CD4-positive, alpha-beta T cell (primary cell): ENCODE results near the gene HNRNPA3. TPM values are rescaled to one million over a fixed set of nuclear protein-coding genes. Genes with fewer than 3 reads are reported as not detected.

Source experiments
- ATAC-seq: fragments of 200-7000 bp; cut with Tn5 transposase; one replicate; pipeline ENCODE4 v1.10.0; 2022; ENCODE audit warnings: mild to moderate bottlenecking; ENCODE audit not compliant: poor library complexity
- CTCF ChIA-PET: fragments of 350-600 bp; sonication (Branson Sonifier 250); formaldehyde crosslinking; loops from one replicate; lab custom pipeline; 2021; ENCODE audit warnings: antibody characterized with exemption, inconsistent platforms; lab: Charles Lee
- POLR2A ChIA-PET: fragments of 350-600 bp; sonication (Branson Sonifier 250); formaldehyde crosslinking; loops from one replicate; lab custom pipeline; 2021; ENCODE audit warnings: antibody characterized with exemption, inconsistent platforms; lab: Charles Lee
- DNase-seq, 14 experiments: peaks; one replicate each; pipeline ENCODE4 v3.0.0-alpha.2; 2013 to 2020; ENCODE audit warnings: mixed read lengths in 2 of 14
- H3K27ac ChIP-seq, 2 donors: one replicate each; pipeline versions ENCODE4 v1.5.1 to v1.7.0; 2013; ENCODE audit warnings: low read length in 2 of 2, low read depth in 1 of 2, mild to moderate bottlenecking in 1 of 2
- H3K27me3 ChIP-seq, 2 experiments: 1 replicate in 1 of 2; 2 replicates in 1 of 2; pipeline versions ENCODE4 v1.6.1 to v1.7.0; 2013; ENCODE audit warnings: low read length in 2 of 2, control low read depth in 1 of 2, mild to moderate bottlenecking in 1 of 2, moderate library complexity in 1 of 2; ENCODE audit not compliant: insufficient read depth in 2 of 2, control insufficient read depth in 1 of 2
- H3K36me3 ChIP-seq: one replicate; pipeline ENCODE4 v1.6.1; 2013; ENCODE audit warnings: low read length, control low read depth; ENCODE audit not compliant: insufficient read depth
- H3K4me1 ChIP-seq: one replicate; pipeline ENCODE4 v1.6.1; 2013; ENCODE audit warnings: low read length, control low read depth; ENCODE audit not compliant: insufficient read depth
- H3K4me3 ChIP-seq: one replicate; pipeline ENCODE4 v1.5.1; 2013; ENCODE audit warnings: mild to moderate bottlenecking, low read length, moderate library complexity
- H3K9me3 ChIP-seq, 2 experiments: 1 replicate in 1 of 2; 2 replicates in 1 of 2; pipeline versions ENCODE4 v1.6.1 to v1.7.0; 2013; ENCODE audit warnings: low read length in 2 of 2, mild to moderate bottlenecking in 2 of 2, control low read depth in 1 of 2, moderate library complexity in 1 of 2; ENCODE audit not compliant: control insufficient read depth in 1 of 2, insufficient read depth in 1 of 2
- H3K27ac Mint-ChIP-seq: one replicate; pipeline ENCODE4 v1.8.0; 2020; ENCODE audit warnings: mixed read lengths
- H3K27me3 Mint-ChIP-seq: one replicate; pipeline ENCODE4 v1.8.0; 2021; ENCODE audit warnings: mixed read lengths
- H3K36me3 Mint-ChIP-seq: one replicate; pipeline ENCODE4 v1.8.0; 2021; ENCODE audit warnings: low read depth, mixed read lengths
- H3K4me1 Mint-ChIP-seq: one replicate; pipeline ENCODE4 v1.8.0; 2021; ENCODE audit warnings: low read depth, mixed read lengths
- H3K4me3 Mint-ChIP-seq: one replicate; pipeline ENCODE4 v1.8.0; 2020; ENCODE audit warnings: mild to moderate bottlenecking, mixed read lengths
- H3K9me3 Mint-ChIP-seq: one replicate; pipeline ENCODE4 v1.8.0; 2020; ENCODE audit warnings: mixed read lengths
- intact Hi-C, 2 experiments: fragments of 100-400 bp; cut with DNase I in 1 of 2; cut with micrococcal nuclease in 1 of 2; formaldehyde crosslinking; loops; one replicate each; pipeline versions ENCODE4 v1.15.1 to v1.9.0; 2023 to 2025; cut with DNase I, micrococcal nuclease
- total RNA-seq, 174 experiments: library from RNA in 2 of 174; stranded (reverse) in 2 of 174; gene quantifications; one replicate each; pipeline ENCODE4 v1.2.3 and lab custom pipeline; 2021 to 2026
- TF ChIP-seq, protein P1 (sequence below): fragments of 200-600 bp; IDR thresholded peaks from one replicate; pipeline ENCODE4 v1.8.0; 2022; ENCODE audit warnings: antibody characterized with exemption, mild to moderate bottlenecking

The HNRNPA3 gene
- total RNA-seq, 2 experiments from 2014 or later, result 162 to 167 TPM

DNA sequence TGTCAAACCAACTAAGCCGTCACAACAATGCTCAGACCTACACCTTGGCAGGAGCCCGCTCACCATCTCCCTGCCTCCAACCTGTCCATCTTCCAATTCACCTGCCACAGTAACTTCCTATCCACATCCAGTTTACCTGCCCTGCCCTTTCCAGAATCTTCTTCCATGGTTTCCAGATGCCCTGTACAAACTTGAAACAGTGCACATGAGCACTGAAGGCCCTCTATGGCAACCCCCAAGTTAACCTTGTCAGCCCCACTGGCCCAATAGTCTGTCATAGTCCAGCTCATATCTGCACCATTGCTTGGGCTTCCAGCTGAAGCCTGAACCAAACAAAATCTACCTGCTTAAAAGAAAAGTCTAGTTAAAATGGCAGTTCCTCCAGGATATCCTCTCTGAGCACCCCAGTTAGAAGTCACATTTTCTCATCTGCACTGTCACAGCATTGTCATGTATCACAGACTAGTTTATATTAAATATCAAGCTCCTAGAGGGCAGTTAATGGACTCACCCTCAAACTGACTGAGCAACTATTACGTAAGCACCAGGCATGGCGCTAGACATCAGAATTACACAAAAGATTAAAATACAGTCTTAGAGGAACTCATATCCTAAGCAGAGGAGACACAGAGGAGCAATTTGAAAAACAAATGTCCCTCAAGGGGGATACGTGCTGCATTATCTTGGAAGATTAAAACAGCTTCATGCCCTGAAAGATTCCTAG, 40.4 kb downstream of the HNRNPA3 start:
- Histone ChIP-seq H3K27ac (peak overlapping the region; percentile 56 to 58), H3K36me3 (peaks cover 34% of the 10 kb centered on the region), H3K4me3 (no peak overlapping the region), H3K9me3 (no peaks in the 10 kb centered on the region), H3K27me3 (no peaks in the 10 kb centered on the region), H3K4me1 (peaks cover 77% of the 10 kb centered on the region)
- Mint-ChIP-seq H3K27ac (peak overlapping the region; percentile 95), H3K4me1 (peaks cover 87% of the 10 kb centered on the region), H3K36me3 (peaks cover 70% of the 10 kb centered on the region), H3K27me3 (no peaks in the 10 kb centered on the region), H3K9me3 (no peaks in the 10 kb centered on the region), H3K4me3 (peak overlapping the region; percentile 80)
- CTCF ChIA-PET, result interaction anchor here (0.6 to 2.1 kb wide), 3 partner anchors 10 to 74 kb away, joined by 3 to 10 read pairs (median 3); partner anchors contain the start of gene NFE2L2
- POLR2A ChIA-PET, result interaction anchor here (0.8 to 8.4 kb wide), 5 partner anchors 8 to 41 kb away, joined by 3 to 108 read pairs (median 3); partner anchors contain the start of gene NFE2L2
- intact Hi-C loops, result loop anchor here in 1 of 2 experiments (1.0 kb wide), 1 partner anchor 10 kb away; no protein-coding TSS in a partner anchor
- ATAC-seq (no peak), DNase-seq (no peak)
- TF ChIP-seq, protein P1, sequence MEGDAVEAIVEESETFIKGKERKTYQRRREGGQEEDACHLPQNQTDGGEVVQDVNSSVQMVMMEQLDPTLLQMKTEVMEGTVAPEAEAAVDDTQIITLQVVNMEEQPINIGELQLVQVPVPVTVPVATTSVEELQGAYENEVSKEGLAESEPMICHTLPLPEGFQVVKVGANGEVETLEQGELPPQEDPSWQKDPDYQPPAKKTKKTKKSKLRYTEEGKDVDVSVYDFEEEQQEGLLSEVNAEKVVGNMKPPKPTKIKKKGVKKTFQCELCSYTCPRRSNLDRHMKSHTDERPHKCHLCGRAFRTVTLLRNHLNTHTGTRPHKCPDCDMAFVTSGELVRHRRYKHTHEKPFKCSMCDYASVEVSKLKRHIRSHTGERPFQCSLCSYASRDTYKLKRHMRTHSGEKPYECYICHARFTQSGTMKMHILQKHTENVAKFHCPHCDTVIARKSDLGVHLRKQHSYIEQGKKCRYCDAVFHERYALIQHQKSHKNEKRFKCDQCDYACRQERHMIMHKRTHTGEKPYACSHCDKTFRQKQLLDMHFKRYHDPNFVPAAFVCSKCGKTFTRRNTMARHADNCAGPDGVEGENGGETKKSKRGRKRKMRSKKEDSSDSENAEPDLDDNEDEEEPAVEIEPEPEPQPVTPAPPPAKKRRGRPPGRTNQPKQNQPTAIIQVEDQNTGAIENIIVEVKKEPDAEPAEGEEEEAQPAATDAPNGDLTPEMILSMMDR, result no peak

DNA sequence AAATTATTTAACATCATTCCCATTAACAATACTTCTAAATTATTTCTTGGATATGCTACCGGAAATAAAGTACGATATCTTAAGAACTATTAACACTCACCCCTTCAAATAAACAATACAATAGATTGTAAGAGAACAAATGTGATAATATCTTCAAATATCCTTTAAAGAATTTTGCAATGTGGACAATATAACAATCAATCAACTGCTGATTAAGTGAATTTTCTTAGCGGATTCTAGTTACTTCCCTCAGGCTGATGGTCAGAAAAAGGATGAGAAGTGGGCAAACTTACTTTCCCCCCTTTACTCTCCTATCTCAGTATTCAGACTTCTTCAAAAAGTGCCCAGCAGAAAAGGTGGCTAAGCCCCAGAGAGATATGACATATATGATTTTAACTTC, 41.1 kb downstream of the HNRNPA3 start:
- Histone ChIP-seq H3K27ac (no peak overlapping the region), H3K27me3 (no peaks in the 10 kb centered on the region), H3K4me3 (no peak overlapping the region), H3K4me1 (peaks cover 70% of the 10 kb centered on the region), H3K9me3 (no peaks in the 10 kb centered on the region), H3K36me3 (peaks cover 37% of the 10 kb centered on the region)
- Mint-ChIP-seq H3K9me3 (no peaks in the 10 kb centered on the region), H3K4me3 (no peak overlapping the region), H3K27me3 (no peaks in the 10 kb centered on the region), H3K4me1 (peaks cover 91% of the 10 kb centered on the region), H3K36me3 (peaks cover 71% of the 10 kb centered on the region), H3K27ac (peak overlapping the region; percentile 95)
- TF ChIP-seq, protein P1, result no peak
- POLR2A ChIA-PET, result interaction anchor here (1.4 to 8.4 kb wide), 2 partner anchors 8 to 11 kb away, joined by 3 to 108 read pairs; partner anchors contain the start of gene NFE2L2
- CTCF ChIA-PET, result interaction anchor here (2.1 kb wide), 2 partner anchors 10 kb away, joined by 10 to 12 read pairs; no protein-coding TSS in a partner anchor
- DNase-seq (no peak), ATAC-seq (no peak)
- intact Hi-C loops, result loop anchor here in 1 of 2 experiments (2.0 kb wide), 1 partner anchor 17 kb away; no protein-coding TSS in a partner anchor

DNA sequence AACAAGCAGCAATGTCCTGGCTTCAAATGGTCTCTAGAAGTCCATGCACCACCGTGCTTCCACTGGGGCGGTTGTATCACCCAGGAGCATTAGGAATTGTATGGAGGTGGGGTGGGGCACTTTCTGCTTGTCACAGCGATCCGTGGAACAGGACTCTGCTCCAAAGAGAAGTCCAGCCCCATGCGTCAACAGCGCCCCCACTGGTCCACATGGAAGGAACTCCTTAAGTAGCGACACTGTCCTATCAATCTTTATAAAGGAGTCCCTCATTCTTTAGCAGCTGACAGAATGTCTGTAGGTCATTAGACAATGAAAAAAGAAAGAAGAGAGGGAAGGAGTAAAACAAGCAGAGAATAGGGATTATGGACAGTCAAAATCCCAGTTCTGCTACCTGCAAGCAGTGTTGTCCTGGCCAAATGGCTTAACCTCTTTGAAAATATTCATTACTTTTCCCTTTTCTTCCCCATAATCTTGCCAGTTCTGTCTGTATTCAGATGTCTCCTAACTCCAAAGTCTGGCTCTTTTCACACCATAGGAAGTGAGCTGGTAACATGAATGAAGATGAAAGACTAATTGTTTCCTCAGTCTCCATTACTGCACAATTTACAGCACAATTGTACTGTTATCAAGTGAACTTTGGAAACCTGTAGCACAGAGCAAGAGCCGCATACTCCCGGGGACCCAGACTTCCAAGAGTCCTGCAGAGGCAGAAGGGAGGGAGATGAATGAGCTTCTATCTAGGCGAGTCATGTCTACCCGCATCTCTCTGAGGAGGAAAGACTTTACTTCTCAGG, 42.0 kb downstream of the HNRNPA3 start:
- no peaks in the 10 kb centered on the region for H3K27me3 ChIP-seq
- no peaks in the 10 kb centered on the region for H3K9me3 Mint-ChIP-seq
- H3K27me3 Mint-ChIP-seq, result no peaks in the 10 kb centered on the region
- intact Hi-C loops, result loop anchor here in 1 of 2 experiments (2.0 kb wide), 1 partner anchor 18 kb away; no protein-coding TSS in a partner anchor
- TF ChIP-seq, protein P1, result no peak
- no peaks in the 10 kb centered on the region for H3K9me3 ChIP-seq
- H3K36me3 ChIP-seq, result peaks cover 35% of the 10 kb centered on the region
- no peak overlapping the region for H3K4me3 ChIP-seq
- peaks cover 79% of the 10 kb centered on the region for H3K36me3 Mint-ChIP-seq
- H3K4me1 ChIP-seq, result peaks cover 74% of the 10 kb centered on the region
- H3K4me1 Mint-ChIP-seq, result peaks cover 99% of the 10 kb centered on the region
- peak overlapping the region; percentile 50 for H3K4me3 Mint-ChIP-seq
- ChIA-PET POLR2A (interaction anchor here (0.7 to 8.4 kb wide), 3 partner anchors 10 to 42 kb away, joined by 3 to 108 read pairs (median 3); partner anchors contain the start of genes HNRNPA3 and NFE2L2), CTCF (interaction anchor here (0.9 to 2.1 kb wide), 4 partner anchors 9 to 90 kb away, joined by 3 to 12 read pairs (median 4); partner anchors contain the start of gene NFE2L2)
- no peak for ATAC-seq
- peak in 1 of 14 experiments; percentile 43 for DNase-seq
- H3K27ac ChIP-seq, result no peak overlapping the region
- peak overlapping the region; percentile 95 for H3K27ac Mint-ChIP-seq
